OCI-LY3 (cell line): ENCODE measurements around the gene CAMTA1.
"Not testable (repeated sequence)": the region's sequence is repeated elsewhere in the genome, so short reads cannot be mapped to it uniquely, and the experiment has no call there.

Experiments used
- H2AFZ ChIP-seq: fragments of 200-600, 300-600 bp; shearing (Covaris generic); 2 replicates; pipeline ENCODE4 v1.6.0; 2014; ENCODE audit warnings: antibody characterized with exemption, low read depth, low read length
- H3K27ac ChIP-seq: fragments of 200-600, 300-600 bp; sonication (generic); 2 replicates; pipeline ENCODE4 v1.5.1; 2014; ENCODE audit warnings: mild to moderate bottlenecking, low read length, moderate library complexity, mixed read lengths
- H3K27me3 ChIP-seq: fragments of 200-600, 300-600 bp; sonication (generic); 2 replicates; pipeline ENCODE4 v1.6.1; 2014; ENCODE audit warnings: low read depth, low read length, mixed read lengths
- H3K36me3 ChIP-seq: fragments of 200-600, 300-600 bp; sonication (generic); replicated peaks from 2 replicates; pipeline ENCODE3; 2014; ENCODE audit warnings: low read depth, low read length, mixed read lengths
- H3K4me1 ChIP-seq: fragments of 300-600, 200-600 bp; sonication (generic); 2 replicates; pipeline ENCODE4 v1.6.1; 2014; ENCODE audit warnings: low read length, mixed read lengths
- H3K4me2 ChIP-seq: fragments of 200-600, 300-600 bp; sonication (generic); 2 replicates; pipeline ENCODE4 v1.6.1; 2014; ENCODE audit warnings: low read length, mixed read lengths
- H3K4me3 ChIP-seq: fragments of 300-600, 200-600 bp; sonication (generic); 2 replicates; pipeline ENCODE4 v1.5.1; 2014; ENCODE audit warnings: antibody characterized with exemption, mild to moderate bottlenecking, low read length, moderate library complexity
- H3K79me2 ChIP-seq: fragments of 300-600, 200-600 bp; shearing (Covaris generic); 2 replicates; pipeline ENCODE4 v1.6.1; 2014; ENCODE audit warnings: mild to moderate bottlenecking, low read length, mixed read lengths
- H3K9ac ChIP-seq: fragments of 300-600, 200-600 bp; shearing (Covaris generic); 2 replicates; pipeline ENCODE4 v1.6.0; 2014; ENCODE audit warnings: mild to moderate bottlenecking, low read length, moderate library complexity
- H3K9me3 ChIP-seq: fragments of 200-600, 300-600 bp; shearing (Covaris generic); 2 replicates; pipeline ENCODE4 v1.6.1; 2014; ENCODE audit warnings: low read length, mixed read lengths; ENCODE audit not compliant: insufficient read depth
- H4K20me1 ChIP-seq: fragments of 200-600, 300-600 bp; sonication (generic); 2 replicates; pipeline ENCODE4 v1.6.1; 2016; ENCODE audit warnings: low read length, mixed read lengths; ENCODE audit not compliant: insufficient read depth
- EZH2phosphoT487 ChIP-seq: fragments of 200-600 bp; shearing (Covaris generic); IDR thresholded peaks from 2 replicates; pipeline ENCODE4 v1.6.1; 2018; ENCODE audit warnings: antibody characterized with exemption, mixed run types, low read depth
- TF ChIP-seq, protein P1 (sequence below): fragments of 200-600, 300-600 bp; sonication (generic); IDR thresholded peaks from 2 replicates; pipeline ENCODE4 v1.5.1; 2014; ENCODE audit warnings: antibody characterized with exemption, low read length, low read depth

The CAMTA1 gene

DNA sequence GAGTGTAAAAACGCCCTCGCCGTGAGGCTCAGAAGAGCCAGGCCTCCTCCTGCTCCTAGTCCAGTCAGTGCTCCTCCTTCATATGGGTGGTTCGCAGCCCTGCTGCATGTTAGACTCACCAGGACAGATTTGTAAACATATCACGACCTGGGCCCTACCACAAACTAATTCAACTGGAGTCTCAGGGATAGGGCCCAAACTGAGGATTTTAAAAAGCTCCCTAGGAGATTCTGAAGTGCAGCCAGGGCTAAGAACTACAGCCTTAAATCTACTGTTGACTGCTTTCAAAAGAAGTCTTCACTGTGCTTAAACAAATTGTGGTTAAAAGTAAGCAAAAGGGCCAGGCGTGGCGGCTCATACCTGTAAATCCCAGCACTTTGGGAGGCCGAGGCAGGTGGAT is 57.0 kb downstream of the CAMTA1 start:
- Histone ChIP-seq H3K9me3 (no peaks in the 10 kb centered on the region), H3K4me1 (no peaks in the 10 kb centered on the region), H2AFZ (no peak overlapping the region), H3K4me2 (no peak overlapping the region), H3K4me3 (no peak overlapping the region), H3K9ac (no peak overlapping the region), H3K27ac (no peak overlapping the region), H3K79me2 (no peaks in the 10 kb centered on the region), H3K36me3 (peaks cover 13% of the 10 kb centered on the region), H4K20me1 (peaks cover 6% of the 10 kb centered on the region; the same call in 1 of the 2 replicates), H3K27me3 (no peaks in the 10 kb centered on the region)
- TF ChIP-seq EZH2phosphoT487 = no peak
- TF ChIP-seq, protein P1, sequence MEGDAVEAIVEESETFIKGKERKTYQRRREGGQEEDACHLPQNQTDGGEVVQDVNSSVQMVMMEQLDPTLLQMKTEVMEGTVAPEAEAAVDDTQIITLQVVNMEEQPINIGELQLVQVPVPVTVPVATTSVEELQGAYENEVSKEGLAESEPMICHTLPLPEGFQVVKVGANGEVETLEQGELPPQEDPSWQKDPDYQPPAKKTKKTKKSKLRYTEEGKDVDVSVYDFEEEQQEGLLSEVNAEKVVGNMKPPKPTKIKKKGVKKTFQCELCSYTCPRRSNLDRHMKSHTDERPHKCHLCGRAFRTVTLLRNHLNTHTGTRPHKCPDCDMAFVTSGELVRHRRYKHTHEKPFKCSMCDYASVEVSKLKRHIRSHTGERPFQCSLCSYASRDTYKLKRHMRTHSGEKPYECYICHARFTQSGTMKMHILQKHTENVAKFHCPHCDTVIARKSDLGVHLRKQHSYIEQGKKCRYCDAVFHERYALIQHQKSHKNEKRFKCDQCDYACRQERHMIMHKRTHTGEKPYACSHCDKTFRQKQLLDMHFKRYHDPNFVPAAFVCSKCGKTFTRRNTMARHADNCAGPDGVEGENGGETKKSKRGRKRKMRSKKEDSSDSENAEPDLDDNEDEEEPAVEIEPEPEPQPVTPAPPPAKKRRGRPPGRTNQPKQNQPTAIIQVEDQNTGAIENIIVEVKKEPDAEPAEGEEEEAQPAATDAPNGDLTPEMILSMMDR = no peak

DNA sequence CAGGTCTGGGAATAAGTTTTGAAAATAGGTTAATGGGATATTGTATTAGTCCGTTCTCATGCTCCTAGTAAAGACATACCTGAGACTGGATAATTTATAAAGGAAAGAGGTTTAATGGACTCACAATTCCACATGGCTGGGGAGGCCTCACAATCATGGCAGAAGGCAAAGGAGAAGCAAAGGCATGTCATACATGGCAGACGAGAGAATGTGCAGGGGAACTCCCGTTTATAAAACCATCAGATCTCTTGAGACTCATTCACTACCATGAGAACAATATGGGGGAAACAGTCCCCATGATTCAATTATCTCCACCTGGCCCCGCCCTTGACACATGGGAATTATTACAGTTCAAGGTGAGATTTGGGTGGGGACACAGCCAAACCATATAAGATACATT is 60.5 kb downstream of the CAMTA1 start:
- not testable (repeated sequence) for H3K27me3 ChIP-seq, H3K4me2 ChIP-seq, H3K9me3 ChIP-seq, H3K79me2 ChIP-seq, H3K27ac ChIP-seq, H2AFZ ChIP-seq, H3K9ac ChIP-seq, H3K4me1 ChIP-seq, H3K4me3 ChIP-seq, H4K20me1 ChIP-seq
- peaks cover 13% of the 10 kb centered on the region for H3K36me3 ChIP-seq

DNA sequence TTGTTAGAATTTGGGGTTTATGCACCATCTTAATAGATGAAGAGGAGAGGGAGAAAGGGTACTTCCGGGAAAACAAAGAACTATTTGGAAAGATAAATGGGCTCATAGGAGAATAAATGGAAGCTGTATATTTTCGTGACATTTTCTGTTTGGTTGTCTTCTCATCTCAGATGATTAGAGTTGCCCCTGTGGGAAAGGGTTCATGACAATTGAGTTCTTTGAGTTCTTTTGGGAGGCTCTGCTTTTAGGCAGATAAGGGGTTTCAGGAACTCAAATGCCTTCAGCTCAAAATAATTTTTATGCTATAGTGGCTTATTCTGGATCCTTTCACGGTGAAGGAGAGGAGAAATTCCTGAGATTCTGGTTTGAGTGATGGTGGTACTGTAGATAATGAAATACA is 63.6 kb downstream of the CAMTA1 start:
- no peaks in the 10 kb centered on the region for H3K9me3 ChIP-seq
- H3K79me2 ChIP-seq = no peaks in the 10 kb centered on the region
- TF ChIP-seq EZH2phosphoT487 = no peak
- TF ChIP-seq, protein P1 = no peak

DNA sequence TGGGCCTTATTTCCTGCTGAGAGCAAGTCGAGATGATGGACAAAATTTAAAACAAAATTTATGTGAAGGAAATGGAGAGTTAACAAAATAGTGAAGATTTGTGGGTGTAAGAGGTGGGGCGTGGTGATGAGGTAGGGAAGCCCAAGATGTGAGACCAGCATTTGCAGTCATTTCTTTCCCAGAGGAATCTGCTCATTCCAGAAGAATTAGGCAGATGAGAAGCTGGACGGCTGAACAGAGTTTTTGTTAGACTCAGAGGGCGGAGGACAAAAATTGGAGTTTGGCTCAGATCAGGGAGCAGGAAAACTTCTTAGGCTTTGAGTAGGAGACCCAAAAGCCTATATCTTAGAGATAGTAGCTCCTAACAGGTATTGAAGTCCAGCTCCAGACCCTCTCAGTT is 65.3 kb downstream of the CAMTA1 start:
- Histone ChIP-seq H3K27me3 (no peaks in the 10 kb centered on the region), H2AFZ (no peak overlapping the region), H3K4me3 (no peak overlapping the region), H3K4me1 (no peaks in the 10 kb centered on the region), H3K9ac (no peak overlapping the region), H3K79me2 (no peaks in the 10 kb centered on the region), H3K27ac (no peak overlapping the region), H3K36me3 (peaks cover 8% of the 10 kb centered on the region), H4K20me1 (no peaks in the 10 kb centered on the region; the same call in 1 of the 2 replicates), H3K4me2 (no peak overlapping the region), H3K9me3 (no peaks in the 10 kb centered on the region)
- TF ChIP-seq EZH2phosphoT487 = no peak
- TF ChIP-seq, protein P1 = no peak

More for the DNA sequence above, 63.6 kb downstream of the CAMTA1 start:
- H3K36me3 ChIP-seq = peaks cover 17% of the 10 kb centered on the region
- no peak overlapping the region for H2AFZ ChIP-seq
- H3K27ac ChIP-seq = no peak overlapping the region
- no peaks in the 10 kb centered on the region for H3K27me3 ChIP-seq
- no peaks in the 10 kb centered on the region; the same call in 1 of the 2 replicates for H4K20me1 ChIP-seq
- no peak overlapping the region for H3K9ac ChIP-seq
- no peaks in the 10 kb centered on the region for H3K4me1 ChIP-seq
- H3K4me2 ChIP-seq = no peak overlapping the region
- no peak overlapping the region for H3K4me3 ChIP-seq
